ENCODE data around the gene GALNT11.

DNA sequence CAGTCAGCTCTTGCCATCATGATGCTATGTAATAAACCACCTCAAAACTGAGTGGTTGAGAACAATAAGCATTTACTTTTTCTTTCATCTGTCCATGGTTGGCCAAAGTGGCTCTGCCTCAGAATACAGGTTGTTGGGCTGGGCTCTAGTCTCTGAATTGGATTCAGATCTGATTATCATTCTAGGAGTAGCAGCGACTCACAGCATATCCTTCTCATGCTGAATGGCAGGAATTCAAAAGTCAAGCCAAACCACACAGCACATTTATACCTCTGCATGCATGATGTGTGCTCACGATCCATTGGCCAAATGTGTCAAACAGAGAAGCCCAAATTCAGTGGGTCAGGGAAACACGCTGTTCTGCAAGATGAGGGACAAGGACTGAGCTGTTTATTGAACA lies 13.6 kb upstream of the GALNT11 start:
- TF ChIP-seq, protein P1, sequence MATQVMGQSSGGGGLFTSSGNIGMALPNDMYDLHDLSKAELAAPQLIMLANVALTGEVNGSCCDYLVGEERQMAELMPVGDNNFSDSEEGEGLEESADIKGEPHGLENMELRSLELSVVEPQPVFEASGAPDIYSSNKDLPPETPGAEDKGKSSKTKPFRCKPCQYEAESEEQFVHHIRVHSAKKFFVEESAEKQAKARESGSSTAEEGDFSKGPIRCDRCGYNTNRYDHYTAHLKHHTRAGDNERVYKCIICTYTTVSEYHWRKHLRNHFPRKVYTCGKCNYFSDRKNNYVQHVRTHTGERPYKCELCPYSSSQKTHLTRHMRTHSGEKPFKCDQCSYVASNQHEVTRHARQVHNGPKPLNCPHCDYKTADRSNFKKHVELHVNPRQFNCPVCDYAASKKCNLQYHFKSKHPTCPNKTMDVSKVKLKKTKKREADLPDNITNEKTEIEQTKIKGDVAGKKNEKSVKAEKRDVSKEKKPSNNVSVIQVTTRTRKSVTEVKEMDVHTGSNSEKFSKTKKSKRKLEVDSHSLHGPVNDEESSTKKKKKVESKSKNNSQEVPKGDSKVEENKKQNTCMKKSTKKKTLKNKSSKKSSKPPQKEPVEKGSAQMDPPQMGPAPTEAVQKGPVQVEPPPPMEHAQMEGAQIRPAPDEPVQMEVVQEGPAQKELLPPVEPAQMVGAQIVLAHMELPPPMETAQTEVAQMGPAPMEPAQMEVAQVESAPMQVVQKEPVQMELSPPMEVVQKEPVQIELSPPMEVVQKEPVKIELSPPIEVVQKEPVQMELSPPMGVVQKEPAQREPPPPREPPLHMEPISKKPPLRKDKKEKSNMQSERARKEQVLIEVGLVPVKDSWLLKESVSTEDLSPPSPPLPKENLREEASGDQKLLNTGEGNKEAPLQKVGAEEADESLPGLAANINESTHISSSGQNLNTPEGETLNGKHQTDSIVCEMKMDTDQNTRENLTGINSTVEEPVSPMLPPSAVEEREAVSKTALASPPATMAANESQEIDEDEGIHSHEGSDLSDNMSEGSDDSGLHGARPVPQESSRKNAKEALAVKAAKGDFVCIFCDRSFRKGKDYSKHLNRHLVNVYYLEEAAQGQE (IDR thresholded peaks at IDR 0.05; ENCODE audit: insufficient replicate concordance, low read depth) = no peak
- no peak for TF ChIP-seq POLR2AphosphoS5 (IDR thresholded peaks at IDR 0.05; ENCODE audit: low read depth)
- TF ChIP-seq, protein P2, sequence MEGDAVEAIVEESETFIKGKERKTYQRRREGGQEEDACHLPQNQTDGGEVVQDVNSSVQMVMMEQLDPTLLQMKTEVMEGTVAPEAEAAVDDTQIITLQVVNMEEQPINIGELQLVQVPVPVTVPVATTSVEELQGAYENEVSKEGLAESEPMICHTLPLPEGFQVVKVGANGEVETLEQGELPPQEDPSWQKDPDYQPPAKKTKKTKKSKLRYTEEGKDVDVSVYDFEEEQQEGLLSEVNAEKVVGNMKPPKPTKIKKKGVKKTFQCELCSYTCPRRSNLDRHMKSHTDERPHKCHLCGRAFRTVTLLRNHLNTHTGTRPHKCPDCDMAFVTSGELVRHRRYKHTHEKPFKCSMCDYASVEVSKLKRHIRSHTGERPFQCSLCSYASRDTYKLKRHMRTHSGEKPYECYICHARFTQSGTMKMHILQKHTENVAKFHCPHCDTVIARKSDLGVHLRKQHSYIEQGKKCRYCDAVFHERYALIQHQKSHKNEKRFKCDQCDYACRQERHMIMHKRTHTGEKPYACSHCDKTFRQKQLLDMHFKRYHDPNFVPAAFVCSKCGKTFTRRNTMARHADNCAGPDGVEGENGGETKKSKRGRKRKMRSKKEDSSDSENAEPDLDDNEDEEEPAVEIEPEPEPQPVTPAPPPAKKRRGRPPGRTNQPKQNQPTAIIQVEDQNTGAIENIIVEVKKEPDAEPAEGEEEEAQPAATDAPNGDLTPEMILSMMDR (IDR thresholded peaks at IDR 0.05; ENCODE audit: insufficient read depth, low read length) = no peak
- no peak for TF ChIP-seq GABPA (IDR thresholded peaks at IDR 0.05; ENCODE audit: low read depth)
- TF ChIP-seq SPI1 (IDR thresholded peaks at IDR 0.05; ENCODE audit: borderline replicate concordance, low read depth) = no peak
